IPS-11a (cell line): ENCODE measurements around the gene GNA12.
"Not testable (repeated sequence)": the region's sequence is repeated elsewhere in the genome, so short reads cannot be mapped to it uniquely, and the experiment has no call there.

Experiments
- H3K4me3 ChIP-seq: one replicate; pipeline ENCODE4 v1.5.1; 2013; ENCODE audit warnings: low read depth, low read length, control low read depth

Gene GNA12

DNA sequence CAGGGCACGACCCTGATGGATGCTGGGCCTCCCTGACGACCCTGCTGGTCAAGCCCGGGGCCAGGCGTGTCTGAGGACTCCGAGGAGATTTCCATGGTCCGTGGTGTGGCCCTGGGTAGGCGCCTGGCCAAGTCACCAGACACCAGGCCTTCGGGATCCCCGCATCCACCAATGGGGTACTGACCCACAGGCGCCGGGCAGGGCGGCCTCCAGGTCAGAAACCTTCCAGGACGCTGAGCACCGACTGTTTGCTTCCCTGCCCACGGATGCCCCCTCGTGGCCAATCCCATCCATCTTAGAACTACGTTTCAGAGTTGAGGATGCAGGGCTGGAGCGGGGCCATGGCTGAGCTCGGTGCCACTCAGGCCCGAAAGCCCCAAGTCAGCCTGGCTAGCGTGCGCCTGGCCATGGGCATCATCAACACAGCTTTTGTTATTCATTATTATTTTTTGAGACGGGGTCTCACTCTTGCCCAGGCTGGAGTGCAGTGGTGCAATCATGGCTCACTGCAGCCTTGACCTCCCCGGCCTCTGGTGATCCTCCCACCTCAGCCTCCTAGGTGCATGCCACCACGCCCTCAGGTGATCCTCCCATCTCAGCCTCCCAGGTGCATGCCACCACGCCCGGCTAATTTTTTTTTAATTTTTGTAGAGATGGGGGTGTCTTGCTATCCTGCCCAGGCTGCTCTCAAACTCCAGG lies 163.2 kb downstream of the GNA12 start:
- H3K4me3 ChIP-seq: no peak overlapping the region

GRCh38 chr7:2680256-2680655 lies 163.9 kb downstream of the GNA12 start:
- H3K4me3 ChIP-seq: no peak overlapping the region

- H3K4me3 ChIP-seq: not testable (repeated sequence)
These were observed 164.7 kb downstream of the GNA12 start for GRCh38 chr7:2679135-2680127.

DNA sequence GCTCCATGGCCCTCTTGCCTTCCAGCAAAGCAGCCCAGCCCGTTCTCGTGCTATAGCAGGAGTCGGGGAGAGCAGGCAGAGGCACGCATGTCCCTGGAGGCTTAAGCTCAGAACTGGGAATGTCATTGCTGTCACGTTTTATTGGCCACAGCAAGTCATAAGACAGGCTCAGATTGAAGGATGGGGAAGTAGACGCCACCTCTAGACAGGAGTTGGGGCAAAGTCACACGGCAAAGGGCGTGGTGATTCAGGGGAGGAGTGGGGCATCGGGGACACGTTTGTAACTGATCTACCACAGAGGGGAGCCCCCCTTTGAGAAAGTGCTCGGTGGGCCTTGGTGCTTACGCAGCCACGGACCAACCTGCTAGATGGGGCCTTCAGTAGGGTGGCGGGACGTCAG lies 165.7 kb downstream of the GNA12 start:
- not testable (repeated sequence) for H3K4me3 ChIP-seq
